ENCODE measurements around the gene NR6A1.

NR6A1 gene

DNA sequence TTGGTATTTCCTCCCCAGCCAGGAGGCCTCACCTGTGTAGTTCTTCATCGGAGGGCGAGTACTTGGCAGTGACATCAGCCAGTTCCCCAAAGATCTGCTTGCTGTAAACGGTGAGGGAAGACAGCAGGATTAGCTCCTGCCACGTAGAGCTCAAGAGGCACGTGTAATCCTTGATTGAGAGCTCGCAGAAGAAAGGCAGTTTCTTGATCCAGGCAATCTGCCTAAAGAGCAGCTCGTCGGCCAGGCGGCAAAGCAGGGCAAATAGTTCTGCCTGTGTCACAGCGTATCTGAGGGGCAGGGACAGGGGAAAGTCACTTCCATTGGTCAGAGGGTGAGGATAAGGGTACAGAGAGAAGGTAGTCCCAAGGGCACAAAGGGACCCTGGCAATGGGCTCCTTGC is 235.3 kb downstream of the NR6A1 start:
- FAIRE-seq (no peak), DNase-seq (ENCODE audit: insufficient read length) (no peak)
- no peak for TF ChIP-seq POLR2AphosphoS5 (IDR thresholded peaks at IDR 0.05; ENCODE audit: low read depth, low read length)
- TF ChIP-seq TAF1 (IDR thresholded peaks at IDR 0.05; ENCODE audit: borderline replicate concordance, low read depth, low read length) = no peak
- no peak for TF ChIP-seq POLR2A (IDR thresholded peaks at IDR 0.05; ENCODE audit: low read depth, low read length)

DNA sequence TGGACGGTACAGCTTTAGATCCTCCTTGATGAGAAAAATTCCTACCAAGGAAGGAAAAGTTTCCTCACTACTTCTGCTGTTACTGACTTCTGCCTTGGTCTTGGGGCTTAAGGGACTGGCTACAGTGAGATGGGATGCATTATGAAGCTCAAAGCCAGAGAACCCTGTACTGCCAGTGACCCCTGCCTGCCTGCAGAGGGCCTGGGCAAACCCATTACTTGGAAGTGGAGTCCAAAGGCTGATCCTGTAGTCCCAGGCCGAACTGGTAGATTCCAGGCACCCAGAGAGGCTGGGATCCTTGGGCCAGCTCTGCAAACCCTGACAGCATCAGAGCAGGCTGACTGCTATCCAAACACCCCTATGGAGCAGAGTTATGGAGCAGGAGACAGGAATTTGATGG is 238.2 kb downstream of the NR6A1 start:
- FAIRE-seq (no peak), DNase-seq (ENCODE audit: insufficient read length) (no peak)
- TF ChIP-seq POLR2A (IDR thresholded peaks at IDR 0.05; ENCODE audit: low read depth, low read length) (no peak), POLR2AphosphoS5 (IDR thresholded peaks at IDR 0.05; ENCODE audit: low read depth, low read length) (no peak), TAF1 (IDR thresholded peaks at IDR 0.05; ENCODE audit: borderline replicate concordance, low read depth, low read length) (no peak)

DNA sequence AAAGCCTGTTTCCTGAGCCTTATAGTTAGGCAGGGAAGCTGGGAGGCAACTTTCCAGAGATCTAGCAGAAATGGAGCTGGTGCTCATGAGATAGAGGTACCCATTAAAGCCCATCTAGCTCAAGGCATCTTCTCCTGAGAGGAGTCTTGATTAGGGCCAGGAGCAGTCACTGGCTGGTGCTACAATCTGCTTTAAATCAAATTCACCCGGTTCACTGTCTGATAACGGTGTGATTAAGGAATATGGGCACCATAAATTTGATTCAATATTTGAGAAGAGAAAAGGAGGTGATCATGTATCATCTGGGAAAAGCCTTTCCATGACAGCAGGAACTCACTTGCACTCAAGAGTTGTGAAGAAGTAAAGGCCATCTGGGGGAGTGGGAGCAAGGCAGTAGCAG is 240.0 kb downstream of the NR6A1 start:
- DNase-seq (ENCODE audit: insufficient read length) = no peak

DNA sequence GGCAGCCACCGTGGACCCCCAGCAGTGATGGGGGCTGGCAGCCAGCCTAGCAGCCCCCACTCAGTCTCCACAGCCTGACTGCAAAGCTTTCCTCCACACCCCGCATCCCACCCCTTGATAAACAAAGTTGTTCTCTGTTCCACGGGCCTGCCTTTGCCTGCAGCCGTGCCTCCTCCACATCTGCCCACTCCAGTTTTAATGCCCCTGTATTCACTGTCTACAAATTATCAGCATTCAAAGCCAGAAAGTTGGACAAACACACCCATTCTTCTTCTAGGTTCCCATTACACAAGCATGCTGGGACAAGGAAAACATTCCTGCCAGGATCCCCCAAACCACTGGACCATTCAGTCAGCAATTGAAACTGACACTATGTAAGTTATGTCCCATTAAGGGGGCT is 240.9 kb downstream of the NR6A1 start:
- no peak for FAIRE-seq
- no peak for TF ChIP-seq TAF1 (IDR thresholded peaks at IDR 0.05; ENCODE audit: borderline replicate concordance, low read depth, low read length)
- TF ChIP-seq POLR2A (IDR thresholded peaks at IDR 0.05; ENCODE audit: low read depth, low read length) = no peak
- TF ChIP-seq POLR2AphosphoS5 (IDR thresholded peaks at IDR 0.05; ENCODE audit: low read depth, low read length) = no peak
- no peak for DNase-seq (ENCODE audit: insufficient read length)

More for the DNA sequence above, 240.0 kb downstream of the NR6A1 start:
- no peak for FAIRE-seq
- TF ChIP-seq TAF1 (IDR thresholded peaks at IDR 0.05; ENCODE audit: borderline replicate concordance, low read depth, low read length) (no peak), POLR2AphosphoS5 (IDR thresholded peaks at IDR 0.05; ENCODE audit: low read depth, low read length) (no peak), POLR2A (IDR thresholded peaks at IDR 0.05; ENCODE audit: low read depth, low read length) (no peak)

DNA sequence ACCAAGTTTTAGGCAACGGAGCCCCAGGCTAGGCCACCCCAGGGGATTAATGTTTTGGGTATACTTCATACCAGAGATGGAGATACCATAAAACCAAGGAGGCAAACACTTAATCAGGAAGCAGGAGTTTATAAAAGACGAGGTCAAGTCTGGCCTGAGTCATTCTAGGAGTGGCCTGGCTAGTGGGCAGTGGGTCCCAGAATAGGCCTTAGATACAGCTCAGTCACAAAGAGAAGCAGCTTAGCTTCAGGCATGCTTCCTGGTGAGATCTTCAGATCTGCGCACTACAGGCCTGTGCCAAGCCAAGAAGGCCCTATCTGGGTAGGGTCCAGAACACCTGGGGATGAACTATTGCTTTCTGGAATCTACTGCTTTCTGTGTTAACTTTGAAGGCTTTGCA is 243.3 kb downstream of the NR6A1 start:
- FAIRE-seq (no peak), DNase-seq (ENCODE audit: insufficient read length) (no peak)
- no peak for TF ChIP-seq TAF1 (IDR thresholded peaks at IDR 0.05; ENCODE audit: borderline replicate concordance, low read depth, low read length)
- TF ChIP-seq POLR2A (IDR thresholded peaks at IDR 0.05; ENCODE audit: low read depth, low read length) = no peak
- TF ChIP-seq POLR2AphosphoS5 (IDR thresholded peaks at IDR 0.05; ENCODE audit: low read depth, low read length) = no peak

DNA sequence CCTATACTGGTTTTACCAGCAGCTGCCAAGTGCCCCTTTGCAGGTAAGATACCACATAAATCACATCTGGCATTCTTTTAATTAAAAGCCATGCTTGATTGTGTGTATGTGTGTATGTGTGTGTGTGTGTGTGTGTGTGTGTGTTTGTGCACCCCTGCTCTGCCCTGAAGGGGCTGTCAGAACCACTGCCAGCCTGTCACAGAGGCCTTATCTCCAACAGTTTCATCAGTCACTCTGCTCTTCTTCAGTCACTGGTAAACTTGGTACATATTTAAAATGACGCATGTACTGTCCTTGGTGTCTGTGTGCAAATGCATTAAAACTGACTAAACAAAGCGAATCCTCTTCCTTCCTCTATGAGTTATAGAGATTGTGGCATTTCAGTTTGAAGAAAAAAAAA is 244.9 kb downstream of the NR6A1 start:
- TF ChIP-seq POLR2AphosphoS5 (IDR thresholded peaks at IDR 0.05; ENCODE audit: low read depth, low read length) (no peak), TAF1 (IDR thresholded peaks at IDR 0.05; ENCODE audit: borderline replicate concordance, low read depth, low read length) (no peak), POLR2A (IDR thresholded peaks at IDR 0.05; ENCODE audit: low read depth, low read length) (no peak)
- DNase-seq (ENCODE audit: insufficient read length) (no peak), FAIRE-seq (no peak)

DNA sequence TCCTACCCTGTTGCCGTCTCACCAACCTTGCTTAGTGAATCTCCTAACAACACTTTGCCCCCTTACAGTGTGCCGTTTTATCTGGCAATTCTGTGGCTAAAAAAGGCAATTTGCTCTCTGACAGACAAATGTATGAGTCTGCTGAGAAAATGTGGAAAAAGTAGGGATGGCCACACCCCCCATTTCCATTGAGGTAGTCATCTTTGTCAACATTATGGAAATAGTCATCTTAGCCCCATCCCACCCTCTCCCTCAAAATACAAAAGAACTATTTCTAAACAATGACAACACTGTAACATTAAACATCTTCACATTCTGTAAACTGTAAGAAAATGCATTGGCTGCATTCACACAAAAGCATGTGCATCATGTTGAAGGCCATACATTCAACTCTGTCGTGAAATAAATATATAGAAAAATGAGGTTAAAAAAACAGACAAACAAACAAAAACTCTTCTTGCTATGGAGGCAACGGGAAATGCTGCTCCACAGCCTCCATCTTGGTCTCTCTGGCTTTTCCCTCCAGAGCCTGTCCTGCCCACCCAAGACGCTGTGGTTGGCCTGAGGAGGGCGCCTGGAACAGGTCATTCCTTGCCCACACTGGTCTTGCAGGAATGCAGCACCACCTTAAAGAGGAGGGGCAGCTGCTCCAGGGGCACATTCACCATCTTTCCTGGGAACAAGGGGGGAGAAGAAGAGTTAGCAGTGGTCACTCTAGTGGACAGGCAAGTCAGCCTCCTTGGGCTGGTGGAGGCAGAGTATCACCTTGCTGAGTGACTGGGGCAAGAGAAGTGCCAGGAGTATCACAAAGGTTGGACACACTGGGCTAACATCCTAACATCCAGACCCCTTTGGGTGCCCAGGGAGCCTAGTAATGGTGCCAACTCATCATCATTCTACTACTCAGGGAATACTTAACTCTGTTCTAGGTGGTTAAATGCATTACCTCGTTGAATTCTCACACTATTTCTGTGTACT is 248.7 kb downstream of the NR6A1 start:
- FAIRE-seq = no peak
- TF ChIP-seq POLR2A (IDR thresholded peaks at IDR 0.05; ENCODE audit: low read depth, low read length) (no peak), POLR2AphosphoS5 (IDR thresholded peaks at IDR 0.05; ENCODE audit: low read depth, low read length) (no peak), TAF1 (IDR thresholded peaks at IDR 0.05; ENCODE audit: borderline replicate concordance, low read depth, low read length) (no peak)
- no peak for DNase-seq (ENCODE audit: insufficient read length)

DNA sequence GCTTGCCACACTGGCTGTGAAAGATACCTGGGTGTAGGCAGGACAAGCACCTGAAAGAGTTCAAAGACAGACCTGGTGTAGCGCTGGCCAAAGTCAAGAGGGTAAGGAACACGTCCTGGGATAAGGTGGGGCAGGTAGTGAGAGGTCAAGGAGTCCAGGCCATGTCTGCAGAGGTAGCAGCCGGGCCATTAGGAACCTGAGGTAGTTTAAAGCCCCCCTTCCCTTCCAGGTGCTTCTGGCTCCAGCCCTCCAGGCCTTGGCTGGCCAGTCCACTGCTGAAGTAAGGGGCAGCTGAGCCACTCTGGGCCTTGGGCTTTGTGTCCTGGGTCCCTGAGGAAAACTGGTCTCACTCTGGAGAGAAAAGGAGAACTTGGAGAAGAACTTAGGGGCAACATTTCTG is 250.0 kb downstream of the NR6A1 start:
- TF ChIP-seq POLR2AphosphoS5 (IDR thresholded peaks at IDR 0.05; ENCODE audit: low read depth, low read length) (no peak), POLR2A (IDR thresholded peaks at IDR 0.05; ENCODE audit: low read depth, low read length) (no peak), TAF1 (IDR thresholded peaks at IDR 0.05; ENCODE audit: borderline replicate concordance, low read depth, low read length) (no peak)
- DNase-seq (ENCODE audit: insufficient read length) (no peak), FAIRE-seq (no peak)

DNA sequence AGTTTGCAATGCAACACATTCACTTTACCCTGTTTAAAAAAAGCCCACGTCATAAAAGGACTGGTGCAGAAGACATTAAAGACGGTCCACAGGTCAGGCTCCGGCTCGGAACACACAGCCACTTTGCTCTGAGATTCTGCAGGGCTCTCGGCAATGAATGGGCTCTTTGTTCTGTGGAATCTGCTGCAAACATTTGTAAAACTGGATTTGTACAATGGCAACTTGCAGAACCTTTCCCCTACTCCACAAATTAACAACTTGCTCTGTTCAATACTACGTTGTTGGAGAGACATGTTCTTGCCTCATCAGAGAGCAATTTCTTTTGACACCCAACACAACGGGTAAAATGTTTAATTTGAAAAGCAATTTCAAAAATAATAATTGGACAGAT is 250.9 kb downstream of the NR6A1 start:
- DNase-seq (ENCODE audit: insufficient read length) = no peak
- FAIRE-seq = no peak
- TF ChIP-seq POLR2AphosphoS5 (IDR thresholded peaks at IDR 0.05; ENCODE audit: low read depth, low read length) (no peak), POLR2A (IDR thresholded peaks at IDR 0.05; ENCODE audit: low read depth, low read length) (no peak), TAF1 (IDR thresholded peaks at IDR 0.05; ENCODE audit: borderline replicate concordance, low read depth, low read length) (no peak)

DNA sequence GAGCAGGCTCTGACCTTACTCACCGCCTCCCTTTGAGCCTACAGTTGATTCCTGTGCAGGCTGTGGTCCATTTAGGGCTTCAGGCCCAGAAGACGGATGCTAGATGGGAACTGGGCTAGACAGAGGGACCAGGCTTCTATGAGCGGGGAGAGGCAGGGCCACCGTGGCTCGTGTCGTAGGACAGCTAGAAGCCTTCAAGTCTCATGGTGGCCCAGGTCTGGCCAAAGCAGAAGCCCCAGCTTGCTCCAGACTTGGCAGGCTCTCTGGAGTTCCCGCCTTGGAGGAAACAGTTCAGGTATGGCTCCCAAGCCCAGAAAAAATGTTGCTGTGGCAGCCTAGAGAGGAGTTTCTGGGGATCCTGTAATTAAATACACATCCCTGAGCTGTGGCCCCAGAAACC is 253.0 kb downstream of the NR6A1 start:
- FAIRE-seq = no peak
- TF ChIP-seq POLR2AphosphoS5 (IDR thresholded peaks at IDR 0.05; ENCODE audit: low read depth, low read length) = no peak
- no peak for TF ChIP-seq POLR2A (IDR thresholded peaks at IDR 0.05; ENCODE audit: low read depth, low read length)
- no peak for TF ChIP-seq TAF1 (IDR thresholded peaks at IDR 0.05; ENCODE audit: borderline replicate concordance, low read depth, low read length)

DNA sequence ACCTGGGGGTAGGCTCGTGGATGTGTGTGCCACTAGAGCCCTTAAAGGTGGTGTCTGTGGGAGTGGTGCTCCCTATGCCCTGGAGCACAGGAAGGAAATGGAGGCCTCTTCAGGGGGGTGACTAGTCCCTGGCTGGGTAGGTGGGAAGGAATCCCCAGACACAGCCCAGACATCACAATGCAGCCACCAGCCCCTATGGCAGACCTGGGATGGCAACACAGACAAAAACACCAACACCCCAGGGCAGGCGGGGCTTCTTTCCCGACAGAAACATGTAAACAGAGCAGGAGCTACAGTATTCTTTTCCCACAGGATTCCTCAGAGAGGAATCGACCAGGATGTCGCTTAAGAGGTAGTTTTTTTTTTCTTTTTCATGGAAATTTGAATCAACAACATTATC is 253.5 kb downstream of the NR6A1 start:
- TF ChIP-seq POLR2AphosphoS5 (IDR thresholded peaks at IDR 0.05; ENCODE audit: low read depth, low read length) = no peak
- FAIRE-seq = no peak
- no peak for DNase-seq (ENCODE audit: insufficient read length)

More for the DNA sequence above, 253.0 kb downstream of the NR6A1 start:
- no peak for DNase-seq (ENCODE audit: insufficient read length)

DNA sequence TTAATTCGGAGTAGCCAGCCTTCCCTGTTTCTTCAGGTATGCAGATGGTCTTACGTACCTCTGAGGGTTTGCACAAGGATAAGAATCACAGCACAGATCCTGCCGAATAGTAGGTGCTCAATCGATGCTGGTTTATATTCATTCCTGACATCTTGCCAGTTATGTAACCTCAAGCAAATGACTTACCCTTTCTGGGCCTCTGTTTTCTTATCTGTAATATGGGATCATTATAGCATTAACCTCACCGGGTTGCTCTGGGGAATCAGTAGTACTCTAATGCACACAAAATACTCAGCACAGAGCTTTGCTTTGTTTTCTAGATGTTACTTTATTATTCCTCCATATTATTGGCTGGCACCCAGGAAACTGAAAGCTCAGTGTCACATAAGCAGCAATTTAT is 256.2 kb downstream of the NR6A1 start:
- DNase-seq (ENCODE audit: insufficient read length) (no peak), FAIRE-seq (no peak)
- TF ChIP-seq TAF1 (IDR thresholded peaks at IDR 0.05; ENCODE audit: borderline replicate concordance, low read depth, low read length) = no peak
- TF ChIP-seq POLR2AphosphoS5 (IDR thresholded peaks at IDR 0.05; ENCODE audit: low read depth, low read length) = no peak
- TF ChIP-seq POLR2A (IDR thresholded peaks at IDR 0.05; ENCODE audit: low read depth, low read length) = no peak

Measured in GM12892 (cell line).